Stimulated activated CD8-positive, alpha-beta memory T cell treated with anti-CD3 and anti-CD28 coated beads, Interleukin-15, amount 100 ng/mL, for 4 hours (primary cell): ENCODE measurements around the gene FCRL6.

Experiments used
- DNase-seq, 2 donors: peaks; one replicate each; pipeline ENCODE4 v3.0.0-alpha.2; 2020; ENCODE audit warnings: low read depth in 2 of 2

FCRL6 gene

GRCh38 chr1:159862557-159862956, 60.4 kb downstream of the FCRL6 start, which contains the start of gene VSIG8:
TSS of gene VSIG8 (minus strand) at chr1:159862657. CDS start at chr1:159862521, 136 bp downstream.
- no peak for DNase-seq

GRCh38 chr1:159864262-159864661, 62.1 kb downstream of the FCRL6 start:
- DNase-seq, result no peak
